ENCODE data around the gene MXD4.
"Not testable (repeated sequence)": the region's sequence is repeated elsewhere in the genome, so short reads cannot be mapped to it uniquely, and the experiment has no call there.

MXD4 gene

GRCh38 chr4:2219233-2219760 lies 42.6 kb downstream of the MXD4 start:
- no peak for DNase-seq (ENCODE audit: low read depth)

- DNase-seq (ENCODE audit: low read depth), result no peak
Observed at GRCh38 chr4:2218436-2218835, 43.5 kb downstream of the MXD4 start.

GRCh38 chr4:2217726-2218125 lies 44.2 kb downstream of the MXD4 start:
- no peak for DNase-seq (ENCODE audit: low read depth)

GRCh38 chr4:2212831-2213230 lies 49.1 kb downstream of the MXD4 start:
- DNase-seq (ENCODE audit: low read depth), result no peak

- not testable (repeated sequence) for DNase-seq (ENCODE audit: low read depth)
Observed at GRCh38 chr4:2202789-2203188, 59.1 kb downstream of the MXD4 start.
